ENCODE results near the gene FAM110D.

FAM110D gene

GRCh38 chr1:26158908-26159742 lies at the start of gene FAM110D:
FAM110D (plus strand) TSS chr1:26159079; CDS start chr1:26161292, 2,213 bp downstream.
- H3K27ac ChIP-seq, result no peak within 1 kb of the TSS
- no peak for DNase-seq (ENCODE audit: low read depth, low spot score)

DNA sequence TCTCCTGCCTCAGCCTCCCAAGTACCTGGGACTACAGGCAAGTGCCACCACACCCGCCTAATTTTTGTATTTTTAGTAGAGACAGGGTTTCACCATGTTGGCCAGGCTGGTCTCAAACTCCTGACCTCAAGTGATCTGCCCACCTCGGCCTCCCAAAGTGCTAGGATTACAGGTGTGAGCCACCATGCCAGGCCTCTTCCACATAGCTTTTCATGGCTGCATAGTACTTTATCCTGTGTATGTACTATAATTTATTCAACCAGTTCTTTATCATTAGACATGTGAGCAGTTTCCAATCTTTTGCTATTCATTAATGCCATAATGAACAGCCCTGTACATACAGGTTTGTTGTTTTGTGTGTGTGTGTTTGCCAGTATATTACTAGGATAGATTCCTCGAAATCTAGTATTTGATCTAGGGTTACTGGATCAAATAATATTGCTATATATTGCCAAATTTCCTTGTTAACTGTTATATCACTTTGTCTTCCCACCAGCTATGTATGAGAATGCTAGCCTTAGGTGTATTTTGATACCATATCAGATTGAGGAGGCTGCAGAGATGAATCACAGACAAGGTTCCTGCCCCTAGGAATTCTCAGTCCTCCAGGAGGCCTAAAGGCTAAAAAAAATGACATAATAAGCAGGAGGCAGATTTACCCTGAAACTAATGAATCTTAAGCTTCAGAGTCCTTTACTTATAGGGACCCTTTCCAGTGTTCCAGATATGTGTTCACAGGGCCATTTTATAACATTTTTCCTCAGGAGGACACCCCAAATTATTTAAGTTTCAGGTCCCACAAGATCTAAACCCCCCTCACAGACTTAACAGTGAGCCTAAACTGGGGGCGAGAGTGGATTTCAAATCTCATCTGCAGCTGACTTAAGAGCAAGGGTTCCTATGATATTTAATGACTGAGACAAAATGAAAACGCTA lies 49.4 kb upstream of the FAM110D start:
- no peak for DNase-seq (ENCODE audit: low read depth, low spot score)
- H3K27ac ChIP-seq, result no peak overlapping the region

DNA sequence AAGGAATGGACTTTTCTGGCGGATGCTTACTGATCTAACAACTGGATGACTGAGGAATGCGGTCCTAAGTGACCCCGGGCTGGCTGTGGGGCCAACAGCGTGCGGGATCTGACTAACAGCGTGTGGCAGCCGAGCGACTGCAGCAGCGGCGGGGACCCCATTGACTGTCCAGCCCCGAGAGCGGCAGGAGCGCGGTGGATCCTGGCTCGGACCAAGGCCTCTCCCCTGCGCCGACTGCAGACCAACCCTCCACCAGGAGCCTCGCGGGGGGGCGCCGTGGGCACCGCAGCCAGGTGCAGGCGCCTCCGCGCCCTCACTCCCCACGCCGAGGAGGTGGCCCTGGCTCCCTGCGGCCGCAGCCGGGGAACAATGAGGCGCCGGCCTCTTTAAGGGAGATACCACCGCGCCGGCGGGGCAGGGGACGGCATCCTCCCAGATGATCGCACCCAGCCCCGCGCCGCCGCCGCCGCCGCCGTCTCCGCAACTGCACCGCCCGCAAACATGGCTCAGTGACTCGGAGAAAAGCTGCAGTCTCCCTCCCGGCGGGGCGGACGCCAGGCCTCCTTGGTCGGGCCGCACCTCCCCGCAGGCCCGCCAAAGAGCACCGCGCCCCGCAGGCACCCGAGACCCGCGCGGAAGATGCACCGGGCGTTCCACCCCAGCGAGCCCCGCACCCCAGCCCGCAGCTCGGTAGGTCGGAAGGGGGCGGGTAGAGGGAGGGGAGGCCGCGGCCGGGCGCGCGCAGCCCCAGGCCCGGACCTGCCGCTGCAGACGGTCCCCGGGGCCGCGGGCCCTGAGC lies 47.9 kb upstream of the FAM110D start:
- peak overlapping the region; percentile 88 for H3K27ac ChIP-seq
- no peak for DNase-seq (ENCODE audit: low read depth, low spot score)

DNA sequence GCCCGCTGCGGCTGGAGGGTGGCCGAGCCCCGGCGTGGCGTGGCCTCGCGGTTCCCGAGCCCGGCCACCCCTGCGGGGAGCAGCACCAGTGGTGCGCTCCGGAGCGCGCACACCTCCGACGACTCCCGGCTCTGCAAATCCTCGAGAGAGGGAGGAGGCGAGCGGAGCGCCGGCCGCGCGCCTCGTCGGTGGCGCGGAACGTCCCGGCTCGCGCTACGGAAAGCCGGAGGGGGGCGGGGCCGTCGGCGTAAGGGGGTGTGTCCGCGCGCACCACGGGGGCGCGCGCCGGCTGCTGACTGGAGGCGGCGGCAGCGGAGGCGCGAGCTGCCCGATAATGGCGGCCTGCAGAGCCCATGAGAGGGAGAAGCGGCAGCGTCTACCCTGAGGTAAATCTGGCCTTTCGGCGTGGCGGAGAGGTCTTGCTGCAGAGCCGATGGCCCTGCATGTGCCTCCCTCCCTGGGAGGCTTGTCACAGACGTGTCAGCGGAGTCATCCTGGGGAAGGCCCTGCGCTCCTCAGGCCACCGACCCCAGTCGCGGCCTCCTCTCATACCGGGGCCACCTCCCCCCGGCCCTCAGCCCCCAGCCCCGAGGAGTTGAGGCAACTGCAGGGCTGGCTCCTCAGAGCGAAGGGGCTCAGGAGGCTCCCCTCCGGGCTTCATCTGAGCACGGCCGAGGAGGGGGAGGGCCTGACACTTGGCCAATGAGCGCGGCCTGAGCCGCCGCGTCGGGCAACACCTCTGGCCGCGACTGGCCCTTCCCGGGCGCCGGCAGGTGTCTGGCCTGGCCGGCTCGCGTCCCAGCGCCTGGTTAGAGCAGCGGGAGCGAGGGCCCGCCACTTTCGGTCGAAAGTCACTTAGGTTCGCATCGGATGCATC lies 47.1 kb upstream of the FAM110D start, which contains the start of gene PDIK1L:
PDIK1L (plus strand) TSS at position 295 of the 877 bp plus-strand sequence. CDS start 2,485 bp downstream, outside the sequence.
- peak; percentile 83 for DNase-seq (ENCODE audit: low read depth, low spot score)
- H3K27ac ChIP-seq, result peak within 1 kb of the TSS; percentile 88

DNA sequence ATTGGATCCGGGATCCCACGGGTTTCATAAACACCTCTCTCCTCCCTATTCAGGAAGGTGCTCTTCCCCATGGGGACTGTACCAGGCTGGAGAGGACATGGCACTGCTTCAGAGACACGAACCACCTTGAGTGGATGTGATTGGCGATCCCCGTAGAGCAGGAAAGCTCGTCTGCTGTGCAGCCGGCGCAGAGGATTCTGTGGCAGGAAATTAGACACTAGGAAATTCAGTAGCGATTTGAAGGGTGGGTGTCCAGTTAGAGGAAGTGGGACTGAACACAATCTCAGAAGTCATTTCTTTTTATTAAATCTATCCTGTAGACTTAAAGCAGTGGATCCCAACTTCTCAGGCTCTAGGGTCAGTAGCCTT lies 46.5 kb upstream of the FAM110D start:
- H3K27ac ChIP-seq, result peak overlapping the region; percentile 88
- DNase-seq (ENCODE audit: low read depth, low spot score), result no peak

DNA sequence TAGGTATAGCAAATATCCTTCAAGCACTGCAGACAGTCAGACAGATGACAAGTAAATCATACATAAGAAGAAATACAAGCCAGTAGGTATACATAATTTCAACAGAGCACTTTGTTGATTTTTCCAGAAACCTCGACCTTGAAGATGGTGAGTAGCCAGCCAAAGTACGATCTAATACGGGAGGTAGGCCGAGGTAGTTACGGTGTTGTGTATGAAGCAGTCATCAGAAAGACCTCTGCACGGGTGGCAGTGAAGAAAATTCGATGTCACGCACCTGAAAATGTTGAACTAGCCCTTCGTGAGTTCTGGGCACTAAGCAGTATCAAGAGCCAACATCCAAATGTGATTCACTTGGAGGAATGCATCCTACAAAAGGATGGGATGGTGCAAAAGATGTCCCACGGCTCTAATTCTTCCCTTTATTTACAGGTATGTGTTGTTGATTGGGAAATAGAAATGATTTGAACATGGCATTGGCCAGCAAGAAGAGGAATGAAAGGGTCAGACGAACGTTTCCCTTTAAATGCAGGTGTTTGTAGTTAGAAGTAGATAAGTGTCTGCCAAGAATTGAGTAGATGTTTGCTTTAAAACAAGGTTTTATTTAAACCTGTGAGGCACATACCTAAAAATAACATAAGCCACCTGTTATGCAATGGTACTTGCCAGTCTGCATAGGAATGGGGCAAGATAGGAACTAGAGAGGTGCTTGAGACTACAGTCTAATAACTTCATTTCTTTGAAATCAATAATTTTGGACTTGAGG lies 44.5 kb upstream of the FAM110D start:
- no peak for DNase-seq (ENCODE audit: low read depth, low spot score)
- no peak overlapping the region for H3K27ac ChIP-seq

GRCh38 chr1:26119892-26120608 lies 38.8 kb upstream of the FAM110D start:
- no peak for DNase-seq (ENCODE audit: low read depth, low spot score)
- no peak overlapping the region for H3K27ac ChIP-seq

DNA sequence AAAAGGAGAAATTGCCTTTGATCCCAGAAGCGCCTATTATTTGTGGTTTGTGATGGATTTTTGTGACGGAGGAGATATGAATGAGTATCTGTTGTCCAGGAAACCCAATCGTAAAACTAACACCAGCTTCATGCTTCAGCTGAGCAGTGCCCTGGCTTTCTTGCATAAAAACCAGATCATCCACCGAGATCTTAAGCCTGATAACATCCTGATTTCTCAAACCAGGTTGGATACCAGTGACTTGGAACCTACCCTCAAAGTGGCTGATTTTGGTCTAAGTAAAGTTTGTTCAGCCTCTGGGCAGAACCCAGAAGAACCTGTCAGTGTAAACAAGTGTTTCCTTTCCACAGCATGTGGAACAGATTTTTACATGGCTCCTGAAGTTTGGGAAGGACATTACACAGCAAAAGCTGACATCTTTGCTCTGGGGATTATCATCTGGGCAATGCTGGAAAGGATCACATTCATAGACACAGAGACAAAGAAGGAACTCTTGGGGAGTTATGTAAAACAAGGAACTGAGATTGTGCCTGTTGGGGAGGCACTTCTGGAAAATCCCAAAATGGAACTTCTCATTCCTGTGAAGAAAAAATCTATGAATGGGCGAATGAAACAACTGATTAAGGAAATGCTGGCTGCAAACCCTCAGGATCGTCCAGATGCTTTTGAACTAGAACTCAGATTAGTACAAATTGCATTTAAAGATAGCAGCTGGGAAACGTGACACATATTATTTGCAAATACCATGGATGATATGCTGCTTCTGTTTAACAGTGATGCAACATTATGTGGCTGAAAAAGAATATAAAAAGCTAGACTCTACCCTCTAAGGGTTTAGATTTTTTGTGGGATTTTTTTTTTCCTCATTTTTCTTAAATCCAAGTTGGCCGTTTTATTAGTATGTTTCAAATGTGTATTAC lies 36.8 kb upstream of the FAM110D start:
- H3K27ac ChIP-seq, result peak overlapping the region; percentile 53
- DNase-seq (ENCODE audit: low read depth, low spot score), result no peak

DNA sequence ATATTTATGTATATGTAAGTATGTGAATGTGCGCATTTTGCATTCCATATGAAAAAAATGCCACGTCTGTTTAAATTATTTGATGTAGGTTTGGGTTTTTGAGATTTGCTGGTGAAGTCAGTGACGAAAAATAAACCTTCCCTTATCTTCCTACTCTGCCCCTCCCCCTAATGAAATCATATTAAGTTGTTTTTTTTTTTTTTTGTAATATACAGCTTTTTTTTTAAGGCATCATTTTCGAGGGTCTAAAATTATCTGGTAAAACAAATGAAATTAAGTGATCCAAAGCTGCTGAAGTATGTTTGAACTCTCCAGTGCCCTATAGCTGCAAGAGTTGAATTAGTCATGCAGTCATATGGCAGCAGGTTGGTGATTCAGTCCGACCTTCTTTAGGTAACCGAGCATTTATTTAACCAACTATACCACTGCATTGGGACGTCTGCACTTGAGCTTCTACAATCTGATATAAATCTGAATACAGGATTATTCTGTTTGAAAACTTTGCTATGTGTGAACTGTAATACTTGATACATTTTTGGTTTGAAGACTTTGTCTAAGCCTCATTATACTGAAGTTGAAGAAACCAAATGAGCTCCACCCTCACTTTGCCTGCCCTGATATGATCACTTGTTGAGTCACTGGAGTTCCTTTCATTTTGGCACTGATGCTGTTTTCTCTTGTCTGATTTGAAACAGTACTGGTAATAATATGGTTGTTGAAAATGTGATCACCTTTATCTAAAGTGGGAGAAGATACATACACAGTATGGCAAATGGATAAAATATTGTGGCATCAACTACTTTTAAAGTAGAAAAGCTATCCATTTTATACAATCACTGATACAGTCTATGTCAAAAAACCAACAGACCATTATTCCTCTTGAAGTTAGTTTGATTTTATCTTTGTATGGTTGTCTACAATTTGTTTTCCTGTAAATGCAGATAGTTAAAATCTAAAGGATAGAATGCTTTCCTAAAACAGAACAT lies 35.6 kb upstream of the FAM110D start:
- no peak for DNase-seq (ENCODE audit: low read depth, low spot score)
- peak overlapping the region; percentile 53 for H3K27ac ChIP-seq

GRCh38 chr1:26124418-26125331 lies 34.2 kb upstream of the FAM110D start:
- DNase-seq (ENCODE audit: low read depth, low spot score), result no peak
- peak overlapping the region; percentile 53 for H3K27ac ChIP-seq

DNA sequence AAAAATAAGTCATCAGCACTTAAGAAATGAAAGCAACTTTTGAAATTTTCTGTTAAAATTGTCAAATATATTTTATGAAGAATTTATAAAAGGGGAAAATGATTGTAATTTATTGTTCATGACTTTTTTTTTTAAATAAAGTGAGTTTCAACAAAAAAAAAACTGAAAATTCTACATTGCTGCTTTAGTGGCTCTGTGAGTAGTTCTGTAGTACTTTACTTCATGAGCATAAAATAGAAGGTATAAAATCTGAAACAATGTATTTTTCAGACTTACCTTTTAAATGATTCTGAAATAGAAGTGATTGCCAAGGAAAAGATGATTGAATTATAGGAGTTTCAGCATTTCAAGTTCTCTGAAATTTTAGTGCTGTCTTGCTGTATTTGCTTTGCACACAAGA lies 33.5 kb upstream of the FAM110D start:
- no peak for DNase-seq (ENCODE audit: low read depth, low spot score)
- peak overlapping the region; percentile 54 for H3K27ac ChIP-seq

- H3K27ac ChIP-seq, result peak overlapping the region; percentile 54
- DNase-seq (ENCODE audit: low read depth, low spot score), result no peak
These were observed 32.9 kb upstream of the FAM110D start for GRCh38 chr1:26125946-26126320.

GRCh38 chr1:26126321-26127084 lies 32.4 kb upstream of the FAM110D start:
- H3K27ac ChIP-seq, result peak overlapping the region; percentile 54
- peak; percentile 62 for DNase-seq (ENCODE audit: low read depth, low spot score)

Data from epithelial cell of prostate (primary cell).